Suppressor macrophage treated with lipopolysaccharide for 1 hour (primary cell): Measurements from ENCODE around the gene TTC32.
"Not testable (repeated sequence)": the region's sequence is repeated elsewhere in the genome, so short reads cannot be mapped to it uniquely, and the experiment has no call there.

Experiments
- DNase-seq, 3 donors: peaks; one replicate each; pipeline ENCODE4 v3.0.0-alpha.2; 2020 to 2022

TTC32 gene

DNA sequence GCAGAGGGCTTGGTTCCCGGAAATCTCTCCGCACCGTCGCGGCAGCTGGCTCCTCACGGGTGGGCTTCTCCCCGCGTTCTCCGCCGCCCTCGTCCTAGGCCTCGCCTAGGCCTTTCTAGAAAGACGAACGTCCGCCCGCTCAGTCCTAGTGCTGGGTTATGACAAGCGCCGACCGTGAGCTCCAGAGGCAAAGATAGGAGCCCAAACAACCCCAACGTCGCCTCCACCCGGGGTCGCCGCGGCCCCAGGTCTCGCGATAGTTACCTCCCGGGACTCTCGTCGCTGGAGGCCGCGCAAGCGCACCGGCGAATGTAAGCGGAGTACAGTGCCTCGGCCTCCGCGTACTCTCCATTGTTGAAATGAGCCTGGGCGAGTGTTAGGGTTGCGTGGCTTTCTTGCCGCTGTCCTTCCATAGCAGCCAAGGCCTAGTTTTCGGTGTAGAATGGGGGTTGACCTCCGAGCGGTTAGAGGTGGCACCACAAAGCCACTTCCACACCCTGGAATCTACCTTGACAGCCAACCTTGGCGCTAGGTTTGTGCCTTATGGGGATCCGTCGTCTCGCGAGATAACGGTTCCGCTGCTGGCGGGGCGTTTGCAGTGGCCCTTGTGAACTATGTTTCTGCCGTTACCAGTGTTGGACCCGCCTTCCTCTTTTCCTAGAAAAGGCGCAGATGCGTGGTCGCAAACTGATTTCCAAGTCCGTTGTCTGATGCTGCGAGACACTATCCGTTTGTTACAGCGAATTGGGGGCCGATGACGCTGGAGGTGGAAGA lies at the start of gene TTC32:
TTC32 (minus strand) TSS at position 542 of the 774 bp plus-strand sequence; CDS start at position 413, 129 bp downstream.
- DNase-seq = peak; percentile 95 to 96 (median 95)

- DNase-seq = peak in 2 of 3 donors; percentile 2 to 18
Observed at GRCh38 chr2:19949071-19949470, 47.3 kb upstream of the TTC32 start.

- DNase-seq = no peak
Observed at GRCh38 chr2:19947184-19947940, 45.6 kb upstream of the TTC32 start.

DNA sequence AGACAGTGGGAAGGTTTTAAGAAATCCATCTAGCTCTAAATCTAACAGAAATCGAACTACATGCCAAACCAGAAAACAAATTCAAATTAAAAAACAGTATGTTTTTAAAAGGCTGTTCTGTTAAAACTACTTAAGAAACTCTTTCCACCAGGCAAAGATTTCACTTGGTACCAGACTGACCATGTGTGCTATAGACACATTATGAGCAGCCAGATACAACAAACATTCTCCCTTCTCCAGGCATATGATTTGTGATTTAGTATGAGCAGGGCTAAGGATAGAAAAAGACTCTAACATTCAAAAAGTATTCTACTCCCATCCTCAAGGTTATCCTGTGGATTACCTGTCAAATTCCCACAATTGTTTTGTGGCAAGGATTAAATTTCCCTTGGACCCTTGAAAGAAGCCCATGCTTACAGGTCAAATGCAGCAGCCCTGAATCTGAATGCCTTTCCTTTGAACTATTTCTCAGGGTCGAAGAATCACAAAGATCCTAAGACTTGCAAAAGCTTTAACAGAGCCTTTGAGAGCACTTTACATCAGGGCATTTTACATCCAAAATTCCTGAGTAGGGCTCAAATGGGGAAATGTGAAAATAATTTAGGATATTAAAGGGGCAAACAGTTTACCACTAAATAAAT lies 42.5 kb upstream of the TTC32 start:
- DNase-seq = no peak

- no peak for DNase-seq
Observed at GRCh38 chr2:19943189-19943588, 41.4 kb upstream of the TTC32 start.

DNA sequence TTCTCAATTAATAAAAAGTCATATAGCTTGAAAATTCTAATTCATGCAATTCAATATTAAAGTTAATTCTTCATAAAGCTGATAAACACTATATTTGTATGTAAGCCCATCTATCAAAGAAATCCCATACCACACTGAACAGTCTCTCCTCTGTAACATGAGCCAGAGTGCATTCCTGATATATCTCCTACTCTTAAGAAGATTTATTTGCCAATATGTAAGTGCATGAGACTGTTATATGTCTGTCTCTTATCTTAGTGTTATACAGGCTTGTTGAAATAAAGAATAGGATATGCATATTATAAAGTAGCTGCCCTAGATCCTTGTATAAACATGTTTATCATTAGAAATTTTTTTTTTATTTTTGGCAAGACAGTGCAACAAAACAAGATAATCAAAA lies 40.4 kb upstream of the TTC32 start:
- no peak for DNase-seq

DNA sequence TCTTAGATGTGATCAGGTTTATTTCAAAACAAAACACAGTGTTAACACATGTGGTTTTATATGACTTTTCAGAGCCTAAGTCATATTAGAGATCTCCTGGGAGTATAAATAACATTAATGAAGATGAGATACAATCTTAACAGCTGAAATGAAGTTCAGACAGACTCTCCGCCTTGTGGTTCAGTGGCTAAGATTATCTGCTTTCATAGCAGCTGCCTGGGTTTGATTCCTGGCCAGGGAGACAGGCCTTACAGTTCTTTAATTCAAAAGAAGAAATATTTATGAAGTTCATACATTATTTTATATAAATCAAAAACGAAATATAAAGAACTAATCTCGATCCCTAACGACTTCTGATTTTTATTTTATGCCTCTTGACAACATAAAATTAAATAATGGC lies 35.2 kb upstream of the TTC32 start:
- no peak for DNase-seq

GRCh38 chr2:19936203-19936602 lies 34.4 kb upstream of the TTC32 start:
- DNase-seq = no peak

DNA sequence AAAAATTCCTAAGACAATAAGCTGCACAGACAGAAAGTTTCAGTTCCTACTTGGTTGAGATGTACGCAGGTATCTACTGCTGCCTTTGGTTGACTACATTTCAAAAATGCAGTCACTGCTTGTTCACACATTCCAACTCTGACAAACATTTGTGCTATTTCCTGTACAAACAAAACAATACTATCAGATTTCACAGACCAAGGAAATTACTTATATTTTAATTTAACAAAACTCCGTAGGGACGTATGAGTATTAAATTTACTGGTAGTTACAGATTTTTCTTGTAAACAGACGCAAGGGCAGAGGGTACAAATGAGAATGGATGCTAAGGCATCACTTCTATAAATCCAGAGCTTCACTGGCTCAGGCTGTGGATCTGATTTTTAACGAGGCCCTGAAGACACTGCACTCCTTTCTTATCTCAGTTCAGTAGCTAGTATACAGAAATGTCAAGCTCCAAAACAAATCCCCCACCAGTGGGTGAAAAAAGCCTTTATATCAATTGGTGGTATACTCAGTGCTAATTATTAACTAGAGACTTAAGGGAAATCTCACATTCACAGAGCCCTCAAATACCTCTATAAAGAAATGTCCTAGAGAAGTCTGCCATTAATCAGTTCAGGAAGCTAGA lies 31.7 kb upstream of the TTC32 start:
- no peak for DNase-seq

DNA sequence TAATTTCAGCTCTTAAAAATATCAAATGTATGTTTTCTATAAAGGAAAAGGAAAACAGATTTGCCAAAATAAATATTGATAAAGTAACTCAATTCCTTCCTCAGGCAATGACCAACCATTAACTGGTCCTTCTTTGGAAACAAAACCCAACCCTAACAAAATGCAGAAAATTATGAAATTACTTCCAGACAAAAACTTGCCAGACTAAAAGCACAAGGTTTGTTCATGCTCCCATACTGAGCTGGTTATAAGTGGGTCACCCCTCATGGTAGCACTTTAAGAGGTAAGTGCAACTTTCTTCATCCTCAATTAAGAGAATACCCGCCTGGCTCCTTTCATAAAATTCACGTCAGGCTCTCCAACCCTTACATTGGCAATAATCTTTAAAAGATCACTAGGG lies 31.1 kb upstream of the TTC32 start:
- no peak for DNase-seq

GRCh38 chr2:19929226-19929625 lies 27.4 kb upstream of the TTC32 start:
- no peak for DNase-seq

GRCh38 chr2:19927816-19928215 lies 26.0 kb upstream of the TTC32 start:
- DNase-seq = not testable (repeated sequence)

DNA sequence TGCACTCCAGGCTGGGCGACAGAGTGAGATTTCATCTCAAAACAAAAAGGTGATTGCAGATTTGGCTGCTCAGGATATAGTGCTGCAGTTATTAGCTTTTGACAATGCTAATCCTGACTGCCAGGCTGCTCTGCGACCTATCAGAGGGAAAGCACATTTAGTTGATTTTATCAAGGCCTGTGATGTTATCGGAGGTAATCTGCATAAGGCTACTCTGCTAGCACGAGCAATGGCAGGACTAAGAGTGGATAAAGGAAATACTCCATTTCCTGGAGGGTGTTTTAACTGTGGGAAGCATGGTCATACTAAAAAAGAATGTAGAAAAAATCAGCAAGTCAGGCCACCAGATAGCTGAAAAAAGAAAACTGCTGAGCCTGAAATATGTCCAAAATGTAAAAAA lies 22.7 kb upstream of the TTC32 start:
- not testable (repeated sequence) for DNase-seq

GRCh38 chr2:19922188-19922587 lies 20.4 kb upstream of the TTC32 start:
- DNase-seq = not testable (repeated sequence)

GRCh38 chr2:19916385-19916950 lies 14.7 kb upstream of the TTC32 start:
- DNase-seq = no peak

DNA sequence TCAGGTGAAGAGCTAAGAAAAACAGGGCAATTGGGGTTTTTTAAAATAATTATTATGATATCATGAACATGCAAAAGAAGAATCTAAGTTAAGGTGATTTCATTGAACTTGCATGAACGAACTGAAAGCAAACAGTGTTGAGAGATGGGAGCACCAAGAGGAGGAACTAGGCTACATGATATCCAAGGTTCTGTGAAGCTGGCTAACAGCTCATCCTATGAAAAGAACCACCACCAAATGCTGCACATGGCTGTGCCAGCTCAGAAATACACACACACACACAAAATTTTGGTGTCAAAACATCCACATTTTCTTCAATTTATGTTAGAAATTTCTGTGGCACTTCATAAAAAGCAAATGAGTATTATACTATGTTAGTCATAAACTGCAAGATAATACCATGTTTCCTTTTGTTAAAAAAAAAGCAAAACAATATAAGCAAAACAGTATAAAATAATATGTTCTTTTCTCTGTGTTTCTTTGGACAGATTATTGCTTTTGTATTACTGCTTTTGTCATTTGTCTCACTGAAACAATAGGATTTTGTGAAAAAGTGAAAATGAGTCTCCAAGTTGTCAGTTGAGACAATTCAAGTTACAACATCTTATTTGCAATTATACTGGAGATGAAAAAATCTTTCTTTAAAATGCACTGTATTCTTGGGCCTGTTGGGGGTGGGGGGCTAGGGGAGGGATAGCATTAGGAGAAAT lies 12.6 kb upstream of the TTC32 start:
- DNase-seq = no peak

DNA sequence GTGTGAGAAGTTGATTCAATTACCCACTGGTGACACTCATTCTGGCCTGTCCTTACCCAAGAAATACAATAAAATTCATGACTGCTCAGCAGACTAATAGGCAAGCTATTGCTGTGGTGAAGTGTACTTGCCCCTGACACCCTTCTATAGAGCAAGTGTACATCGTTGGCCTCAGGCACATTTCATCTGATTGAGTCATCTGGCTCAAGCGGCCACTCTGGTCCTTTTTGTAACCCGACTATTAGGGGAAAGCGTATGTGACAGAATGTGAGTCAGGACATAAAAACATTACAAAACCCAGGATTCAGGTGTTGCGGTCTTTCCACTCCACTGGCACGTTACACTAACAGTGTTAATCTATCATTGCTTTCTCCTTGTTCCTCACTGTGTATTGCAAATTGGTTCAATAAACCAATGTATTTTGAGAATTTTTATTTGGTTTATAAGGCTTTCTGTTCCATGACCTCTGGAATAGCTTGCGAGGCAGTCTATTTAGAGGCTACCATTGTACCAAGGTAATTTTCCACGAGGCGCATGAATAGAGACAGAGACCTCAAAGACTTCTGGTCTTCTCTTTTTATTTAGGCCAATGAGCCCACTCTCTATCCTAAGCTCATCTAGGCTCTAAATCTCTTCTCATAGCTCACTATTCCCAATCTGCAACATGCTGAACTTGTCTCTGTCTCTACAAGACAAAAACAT lies 10.2 kb upstream of the TTC32 start:
- DNase-seq = no peak

DNA sequence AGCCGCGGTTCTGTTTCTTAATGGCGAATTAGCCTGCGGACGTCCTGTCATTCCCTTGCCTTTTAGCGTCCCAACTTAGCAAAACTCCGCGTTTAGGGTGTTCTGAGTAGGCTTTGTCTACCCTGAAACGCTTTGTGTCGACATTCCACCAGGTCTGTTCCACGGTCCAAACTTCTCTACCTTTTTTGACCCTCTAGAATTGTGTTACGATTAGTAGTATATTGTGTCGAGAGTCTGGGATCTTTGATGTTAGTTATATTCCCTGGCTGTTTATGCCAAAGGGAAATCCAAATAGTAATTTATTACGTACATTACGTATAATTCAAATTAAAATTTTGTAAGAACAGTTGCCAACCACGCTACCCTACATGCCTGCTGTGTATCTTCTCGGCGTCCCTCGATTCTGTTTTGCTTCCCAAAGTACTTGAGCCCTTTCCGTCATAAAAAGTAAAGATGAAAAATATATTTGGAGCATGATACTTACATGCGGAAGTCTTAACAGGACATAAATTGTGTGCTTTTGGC lies 495 bp upstream of the TTC32 start:
- peak in 1 of 3 donors; percentile 23 for DNase-seq

- peak; percentile 69 to 75 (median 72) for DNase-seq
Observed at GRCh38 chr2:19900931-19901441, 797 bp downstream of the TTC32 start.

DNA sequence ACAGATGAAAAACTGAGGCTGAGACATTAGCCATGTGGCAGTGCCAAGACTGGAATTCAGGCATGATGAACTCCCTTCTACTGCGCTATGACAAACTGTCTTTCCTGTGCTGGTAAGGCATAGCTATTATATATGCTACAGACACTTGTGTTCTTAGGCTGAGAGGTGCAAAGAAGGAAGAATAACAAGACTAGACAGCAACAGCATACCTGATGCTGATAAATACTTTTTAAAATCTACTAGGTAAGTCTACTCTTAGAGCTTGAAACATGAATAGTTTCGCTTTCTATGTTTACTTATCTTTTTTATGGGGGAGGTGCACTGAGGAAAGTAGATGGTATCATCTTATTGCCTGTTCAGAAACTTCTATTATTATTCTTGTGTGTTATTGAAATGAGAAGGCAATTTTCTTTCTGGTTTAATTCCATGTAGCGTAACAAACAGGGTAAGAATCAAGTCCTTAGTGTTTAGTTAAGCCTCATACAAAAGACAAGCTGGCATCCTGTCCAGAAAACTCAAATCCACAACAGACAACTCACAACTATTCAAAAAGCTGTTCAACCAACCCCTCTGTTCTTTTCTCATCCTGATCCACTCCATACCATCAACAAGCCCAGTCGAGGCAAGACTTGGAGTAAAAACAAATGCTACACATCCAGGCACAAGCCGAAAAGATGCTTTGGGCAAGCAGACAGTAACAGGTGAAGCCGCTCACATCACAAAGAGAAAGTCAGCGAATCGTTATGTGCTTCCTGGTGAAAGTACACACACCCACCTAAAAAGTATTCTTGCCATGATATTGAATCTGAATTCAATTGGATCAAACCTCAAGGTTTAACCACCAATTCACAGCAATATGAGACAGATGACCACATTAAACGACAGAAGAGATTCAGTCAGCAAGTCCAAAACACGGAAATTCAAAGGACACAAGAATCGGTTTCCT lies 1.5 kb downstream of the TTC32 start:
- DNase-seq = no peak
